ENCODE data around the gene NME4.

Gene NME4

GRCh38 chr16:359067-359763 lies 37.8 kb upstream of the NME4 start:
- Histone ChIP-seq H3K27ac (ENCODE audit: low read length, poor library complexity, severe bottlenecking) (no peak overlapping the region), H4K8ac (ENCODE audit: low read length) (no peak overlapping the region), H3K4me3 (ENCODE audit: insufficient read depth in 1 of 2, low read depth in 1 of 2, low read length in 2 of 2) (no peak overlapping the region), H3K23ac (ENCODE audit: low read length in 2 of 2) (no peak overlapping the region), H3K14ac (ENCODE audit: low read length in 2 of 2) (no peak overlapping the region), H2AK5ac (ENCODE audit: low read length, severe bottlenecking) (no peak overlapping the region), H2BK5ac (ENCODE audit: low read depth, low read length, poor library complexity, severe bottlenecking) (no peak overlapping the region), H3K4me1 (ENCODE audit: control insufficient read depth, insufficient read depth, low read depth, low read length) (peaks cover 3% of the 10 kb centered on the region), H4K91ac (ENCODE audit: low read length) (no peak overlapping the region), H3K79me1 (replicated peaks; ENCODE audit: low read length, poor library complexity, severe bottlenecking) (no peaks in the 10 kb centered on the region), H3K36me3 (ENCODE audit: control insufficient read depth in 1 of 2, insufficient read depth in 2 of 2, low read depth in 1 of 2, low read length in 2 of 2) (peaks cover 0 to 3% of the 10 kb centered on the region in 2 experiments), H2BK15ac (ENCODE audit: low read depth, poor library complexity, severe bottlenecking) (no peak overlapping the region), H3K9ac (ENCODE audit: low read length) (no peak overlapping the region), H3K4ac (ENCODE audit: low read depth in 1 of 2, low read length in 2 of 2) (no peak overlapping the region), H2BK120ac (ENCODE audit: low read depth, low read length) (no peak overlapping the region), H2BK12ac (ENCODE audit: low read length in 2 of 2) (no peak overlapping the region), H2AFZ (ENCODE audit: low read depth, low read length) (no peak overlapping the region), H3K18ac (ENCODE audit: low read depth in 1 of 2, low read length in 2 of 2) (no peak overlapping the region), H3K27me3 (ENCODE audit: control insufficient read depth in 1 of 2, insufficient read depth in 1 of 2, low read length in 2 of 2) (peaks cover 1 to 20% of the 10 kb centered on the region in 2 experiments), H3K4me2 (ENCODE audit: low read length, poor library complexity, severe bottlenecking) (no peak overlapping the region), H3K9me3 (ENCODE audit: control insufficient read depth, low read length) (no peaks in the 10 kb centered on the region)
- DNase-seq = no peak
- whole genome bisulfite sequencing = 82% methylated on average over 19 of the region's 19 CpGs

GRCh38 chr16:359871-360697 lies 36.9 kb upstream of the NME4 start:
- Histone ChIP-seq H3K18ac (ENCODE audit: low read depth in 1 of 2, low read length in 2 of 2) (no peak overlapping the region), H2BK5ac (ENCODE audit: low read depth, low read length, poor library complexity, severe bottlenecking) (no peak overlapping the region), H2AFZ (ENCODE audit: low read depth, low read length) (no peak overlapping the region), H3K4me3 (ENCODE audit: insufficient read depth in 1 of 2, low read depth in 1 of 2, low read length in 2 of 2) (no peak overlapping the region), H4K8ac (ENCODE audit: low read length) (no peak overlapping the region), H2BK15ac (ENCODE audit: low read depth, poor library complexity, severe bottlenecking) (no peak overlapping the region), H3K9ac (ENCODE audit: low read length) (no peak overlapping the region), H3K23ac (ENCODE audit: low read length in 2 of 2) (no peak overlapping the region), H3K4me1 (ENCODE audit: control insufficient read depth, insufficient read depth, low read depth, low read length) (peaks cover 8% of the 10 kb centered on the region), H2AK5ac (ENCODE audit: low read length, severe bottlenecking) (no peak overlapping the region), H3K36me3 (ENCODE audit: control insufficient read depth in 1 of 2, insufficient read depth in 2 of 2, low read depth in 1 of 2, low read length in 2 of 2) (peaks cover 0 to 8% of the 10 kb centered on the region in 2 experiments), H2BK120ac (ENCODE audit: low read depth, low read length) (no peak overlapping the region), H3K4ac (ENCODE audit: low read depth in 1 of 2, low read length in 2 of 2) (no peak overlapping the region), H2BK12ac (ENCODE audit: low read length in 2 of 2) (no peak overlapping the region), H3K4me2 (ENCODE audit: low read length, poor library complexity, severe bottlenecking) (no peak overlapping the region), H4K91ac (ENCODE audit: low read length) (no peak overlapping the region), H3K27ac (ENCODE audit: low read length, poor library complexity, severe bottlenecking) (no peak overlapping the region), H3K79me1 (replicated peaks; ENCODE audit: low read length, poor library complexity, severe bottlenecking) (no peaks in the 10 kb centered on the region), H3K14ac (ENCODE audit: low read length in 2 of 2) (no peak overlapping the region), H3K9me3 (ENCODE audit: control insufficient read depth, low read length) (no peaks in the 10 kb centered on the region), H3K27me3 (ENCODE audit: control insufficient read depth in 1 of 2, insufficient read depth in 1 of 2, low read length in 2 of 2) (peaks cover 7 to 27% of the 10 kb centered on the region in 2 experiments)
- no peak for DNase-seq
- 90% methylated on average over 44 of the region's 47 CpGs for WGBS

GRCh38 chr16:360698-361336 lies 36.2 kb upstream of the NME4 start:
- DNase-seq = no peak
- Histone ChIP-seq H3K4me3 (ENCODE audit: insufficient read depth in 1 of 2, low read depth in 1 of 2, low read length in 2 of 2) (no peak overlapping the region), H3K18ac (ENCODE audit: low read depth in 1 of 2, low read length in 2 of 2) (no peak overlapping the region), H3K4me1 (ENCODE audit: control insufficient read depth, insufficient read depth, low read depth, low read length) (peaks cover 8% of the 10 kb centered on the region), H3K4me2 (ENCODE audit: low read length, poor library complexity, severe bottlenecking) (no peak overlapping the region), H3K27me3 (ENCODE audit: control insufficient read depth in 1 of 2, insufficient read depth in 1 of 2, low read length in 2 of 2) (peaks cover 7 to 27% of the 10 kb centered on the region in 2 experiments), H3K14ac (ENCODE audit: low read length in 2 of 2) (no peak overlapping the region), H2BK120ac (ENCODE audit: low read depth, low read length) (no peak overlapping the region), H3K23ac (ENCODE audit: low read length in 2 of 2) (no peak overlapping the region), H3K9ac (ENCODE audit: low read length) (no peak overlapping the region), H3K4ac (ENCODE audit: low read depth in 1 of 2, low read length in 2 of 2) (no peak overlapping the region), H4K8ac (ENCODE audit: low read length) (no peak overlapping the region), H2BK12ac (ENCODE audit: low read length in 2 of 2) (no peak overlapping the region), H4K91ac (ENCODE audit: low read length) (no peak overlapping the region), H3K9me3 (ENCODE audit: control insufficient read depth, low read length) (no peaks in the 10 kb centered on the region), H2AK5ac (ENCODE audit: low read length, severe bottlenecking) (no peak overlapping the region), H3K27ac (ENCODE audit: low read length, poor library complexity, severe bottlenecking) (no peak overlapping the region), H2BK5ac (ENCODE audit: low read depth, low read length, poor library complexity, severe bottlenecking) (no peak overlapping the region), H2BK15ac (ENCODE audit: low read depth, poor library complexity, severe bottlenecking) (no peak overlapping the region), H3K36me3 (ENCODE audit: control insufficient read depth in 1 of 2, insufficient read depth in 2 of 2, low read depth in 1 of 2, low read length in 2 of 2) (peaks cover 0 to 8% of the 10 kb centered on the region in 2 experiments), H2AFZ (ENCODE audit: low read depth, low read length) (no peak overlapping the region), H3K79me1 (replicated peaks; ENCODE audit: low read length, poor library complexity, severe bottlenecking) (no peaks in the 10 kb centered on the region)
- WGBS = 95% methylated on average over 47 of the region's 47 CpGs

DNA sequence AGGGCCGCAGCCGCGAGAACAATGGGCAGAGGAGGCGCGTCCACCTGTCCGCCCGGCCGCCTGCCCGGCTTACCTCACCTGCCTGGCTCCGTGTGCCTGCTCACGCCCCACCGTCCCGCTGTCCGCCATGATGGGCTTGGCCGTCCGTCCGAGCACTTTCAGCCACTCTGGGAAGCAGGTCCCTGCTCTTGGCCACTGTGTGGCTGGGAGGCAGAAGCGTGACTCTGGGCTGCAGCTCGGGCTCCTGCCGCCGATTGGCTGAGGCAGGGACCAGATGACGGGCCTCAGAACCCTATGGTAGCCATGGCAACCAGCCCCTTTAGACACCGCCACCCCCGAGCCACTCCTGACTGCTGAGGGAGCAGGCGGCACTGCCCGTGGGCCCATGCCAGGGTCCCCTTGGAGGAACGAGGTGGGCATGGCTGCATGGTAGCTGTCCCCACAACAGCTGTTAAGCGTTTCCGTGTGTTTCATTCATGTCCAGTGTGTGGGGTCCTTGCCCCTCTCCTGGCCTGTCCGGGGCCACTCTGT lies 35.6 kb upstream of the NME4 start:
- peaks cover 3 to 14% of the 10 kb centered on the region in 2 experiments for H3K36me3 ChIP-seq (ENCODE audit: control insufficient read depth in 1 of 2, insufficient read depth in 2 of 2, low read depth in 1 of 2, low read length in 2 of 2)
- H2BK120ac ChIP-seq (ENCODE audit: low read depth, low read length) = no peak overlapping the region
- no peak overlapping the region for H4K8ac ChIP-seq (ENCODE audit: low read length)
- H3K4me1 ChIP-seq (ENCODE audit: control insufficient read depth, insufficient read depth, low read depth, low read length) = peaks cover 10% of the 10 kb centered on the region
- no peak overlapping the region for H4K91ac ChIP-seq (ENCODE audit: low read length)
- H2BK5ac ChIP-seq (ENCODE audit: low read depth, low read length, poor library complexity, severe bottlenecking) = no peak overlapping the region
- DNase-seq = no peak
- H3K18ac ChIP-seq (ENCODE audit: low read depth in 1 of 2, low read length in 2 of 2) = no peak overlapping the region
- no peak overlapping the region for H3K9ac ChIP-seq (ENCODE audit: low read length)
- H2BK12ac ChIP-seq (ENCODE audit: low read length in 2 of 2) = no peak overlapping the region
- H3K14ac ChIP-seq (ENCODE audit: low read length in 2 of 2) = no peak overlapping the region
- peak overlapping the region in 1 of 2 experiments; percentile 6 for H3K4me3 ChIP-seq (ENCODE audit: insufficient read depth in 1 of 2, low read depth in 1 of 2, low read length in 2 of 2)
- no peaks in the 10 kb centered on the region for H3K79me1 ChIP-seq (replicated peaks; ENCODE audit: low read length, poor library complexity, severe bottlenecking)
- no peak overlapping the region for H2AFZ ChIP-seq (ENCODE audit: low read depth, low read length)
- H3K27ac ChIP-seq (ENCODE audit: low read length, poor library complexity, severe bottlenecking) = no peak overlapping the region
- H3K9me3 ChIP-seq (ENCODE audit: control insufficient read depth, low read length) = no peaks in the 10 kb centered on the region
- WGBS = 91% methylated on average over 30 of the region's 30 CpGs
- no peak overlapping the region for H2AK5ac ChIP-seq (ENCODE audit: low read length, severe bottlenecking)
- no peak overlapping the region for H2BK15ac ChIP-seq (ENCODE audit: low read depth, poor library complexity, severe bottlenecking)
- H3K4me2 ChIP-seq (ENCODE audit: low read length, poor library complexity, severe bottlenecking) = no peak overlapping the region
- H3K23ac ChIP-seq (ENCODE audit: low read length in 2 of 2) = no peak overlapping the region
- H3K4ac ChIP-seq (ENCODE audit: low read depth in 1 of 2, low read length in 2 of 2) = no peak overlapping the region
- H3K27me3 ChIP-seq (ENCODE audit: control insufficient read depth in 1 of 2, insufficient read depth in 1 of 2, low read length in 2 of 2) = peaks cover 7 to 27% of the 10 kb centered on the region in 2 experiments
